GM06990 (cell line): ENCODE data around the gene MYL4.

ENCODE experiments used
- DNase-seq: peaks from one replicate; pipeline ENCODE4 v3.0.0-alpha.2; 2011; ENCODE audit not compliant: insufficient read length; ENCODE audit errors: extremely low read depth
- H3K27me3 ChIP-seq: replicated peaks from 2 replicates; pipeline ENCODE4 v1.6.0; 2011; ENCODE audit warnings: low read length; ENCODE audit not compliant: control insufficient read depth, insufficient read depth
- H3K36me3 ChIP-seq: 2 replicates; pipeline ENCODE4 v1.5.1; 2011; ENCODE audit warnings: low read length; ENCODE audit not compliant: control insufficient read depth, insufficient read depth
- H3K4me3 ChIP-seq: replicated peaks from 2 replicates; pipeline ENCODE4 v1.5.1; 2011; ENCODE audit warnings: low read depth, mild to moderate bottlenecking, control low read depth, low read length
- CTCF ChIP-seq: IDR thresholded peaks from 2 replicates; pipeline ENCODE4 v1.5.1; 2011; ENCODE audit warnings: low read length, control low read depth, mild to moderate bottlenecking, inconsistent platforms; ENCODE audit not compliant: insufficient read depth, poor library complexity, severe bottlenecking

MYL4 gene

DNA sequence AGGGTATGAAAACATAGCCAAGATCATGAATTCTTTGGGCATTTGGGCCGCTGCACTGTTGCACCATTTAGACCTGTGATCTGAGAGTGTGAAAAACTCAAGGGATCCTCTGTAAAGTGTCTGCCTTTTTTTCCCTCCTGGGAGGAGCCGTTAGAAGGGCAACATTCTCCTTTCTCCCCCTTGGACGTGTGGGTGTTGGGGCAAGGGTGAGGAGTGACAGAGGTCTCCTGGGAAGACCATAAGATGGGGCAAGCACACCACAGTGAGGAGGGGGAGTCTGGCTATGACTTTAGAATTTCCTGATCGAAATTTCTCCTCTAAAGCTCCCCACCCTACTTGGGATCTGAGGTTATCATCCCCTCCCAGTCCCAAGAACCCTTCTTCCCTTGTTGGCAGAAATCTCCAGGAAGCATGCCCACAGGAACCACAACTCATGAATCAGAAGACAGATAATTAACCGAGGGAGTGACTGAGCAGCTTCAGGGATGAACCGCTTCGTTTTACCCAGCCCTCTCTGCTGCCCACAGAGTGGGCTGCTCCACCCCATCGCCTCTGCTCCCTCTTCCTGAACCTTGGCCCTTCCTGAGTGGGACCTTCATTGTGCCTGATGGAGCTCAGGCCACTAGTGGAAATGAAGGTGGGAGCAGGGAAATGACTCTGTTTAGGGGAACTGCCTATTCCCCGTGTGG, 48.6 kb downstream of the MYL4 start:
- no peak for TF ChIP-seq CTCF
- H3K27me3 ChIP-seq, result no peaks in the 10 kb centered on the region
- DNase-seq, result no peak
- no peaks in the 10 kb centered on the region; the same call in 1 of the 2 replicates for H3K36me3 ChIP-seq
- H3K4me3 ChIP-seq, result no peak overlapping the region

- no peak for TF ChIP-seq CTCF
- no peak for DNase-seq
- H3K36me3 ChIP-seq, result no peaks in the 10 kb centered on the region; the same call in 1 of the 2 replicates
- no peak overlapping the region for H3K4me3 ChIP-seq
- H3K27me3 ChIP-seq, result no peaks in the 10 kb centered on the region
These were observed 53.4 kb downstream of the MYL4 start for GRCh38 chr17:47262586-47262985.

- no peak for DNase-seq
- no peak for TF ChIP-seq CTCF
- Histone ChIP-seq H3K27me3 (no peaks in the 10 kb centered on the region), H3K4me3 (no peak overlapping the region), H3K36me3 (no peaks in the 10 kb centered on the region; the same call in 1 of the 2 replicates)
These were observed 55.0 kb downstream of the MYL4 start for GRCh38 chr17:47264166-47264565.

- Histone ChIP-seq H3K36me3 (no peaks in the 10 kb centered on the region; the same call in 1 of the 2 replicates), H3K27me3 (no peaks in the 10 kb centered on the region), H3K4me3 (no peak overlapping the region)
- TF ChIP-seq CTCF, result no peak
- DNase-seq, result no peak
These were observed 56.9 kb downstream of the MYL4 start for GRCh38 chr17:47265983-47266541.

- no peak for TF ChIP-seq CTCF
- H3K27me3 ChIP-seq, result no peaks in the 10 kb centered on the region
- no peak overlapping the region for H3K4me3 ChIP-seq
- no peak for DNase-seq
- H3K36me3 ChIP-seq, result no peaks in the 10 kb centered on the region; the same call in 1 of the 2 replicates
These were observed 57.6 kb downstream of the MYL4 start for GRCh38 chr17:47266782-47267181.
